HG02938 (cell line): Measurements from ENCODE around the gene ICE2.
A peak's percentile ranks its signal among the peaks of the same experiment; 100 is the strongest.

Experiments
- ATAC-seq: cut with Tn5 transposase; IDR thresholded peaks from one replicate; pipeline ENCODE4 v1.9.1; 2021; ENCODE audit warnings: mild to moderate bottlenecking, moderate library complexity; ENCODE audit not compliant: unreplicated experiment

ICE2 gene

DNA sequence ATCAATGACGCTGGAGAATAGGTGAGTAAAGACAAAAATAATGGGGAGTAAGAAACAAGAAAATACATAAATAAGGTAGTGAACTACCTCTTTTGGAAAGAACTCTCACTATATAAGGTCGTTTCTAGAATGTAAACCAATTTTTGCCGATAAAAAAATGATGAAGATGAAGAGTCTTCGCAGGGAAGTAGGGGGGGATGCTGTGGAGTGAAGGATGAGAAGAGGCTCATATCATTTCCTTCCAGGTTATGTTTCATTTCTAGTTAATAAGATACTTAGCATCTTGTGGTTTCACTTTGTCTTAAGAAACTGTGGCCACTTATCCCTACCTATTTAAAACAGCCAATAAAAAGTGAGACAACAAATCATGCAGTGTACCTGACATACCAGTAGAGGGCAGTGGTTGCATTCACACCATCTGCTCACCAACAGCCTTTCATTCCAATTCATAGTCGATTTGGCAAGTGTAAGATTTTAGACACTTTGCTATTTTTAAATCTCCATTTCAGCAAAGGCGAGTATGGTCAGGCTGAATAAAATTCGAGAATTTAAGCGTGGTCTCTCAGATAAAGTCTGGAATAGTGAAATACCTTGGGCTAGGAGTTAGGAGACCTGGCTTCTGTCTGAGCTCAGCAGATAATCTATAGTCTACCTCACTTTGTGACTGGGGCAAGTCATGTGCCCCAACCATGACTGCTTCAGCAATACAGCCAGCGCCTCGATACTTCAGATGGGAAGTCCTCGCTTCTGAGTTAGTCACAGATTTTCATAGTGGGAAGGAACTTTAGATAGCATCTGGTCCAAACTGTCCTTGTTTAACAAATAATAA, 28.9 kb upstream of the ICE2 start:
- peak; percentile 92 for ATAC-seq

DNA sequence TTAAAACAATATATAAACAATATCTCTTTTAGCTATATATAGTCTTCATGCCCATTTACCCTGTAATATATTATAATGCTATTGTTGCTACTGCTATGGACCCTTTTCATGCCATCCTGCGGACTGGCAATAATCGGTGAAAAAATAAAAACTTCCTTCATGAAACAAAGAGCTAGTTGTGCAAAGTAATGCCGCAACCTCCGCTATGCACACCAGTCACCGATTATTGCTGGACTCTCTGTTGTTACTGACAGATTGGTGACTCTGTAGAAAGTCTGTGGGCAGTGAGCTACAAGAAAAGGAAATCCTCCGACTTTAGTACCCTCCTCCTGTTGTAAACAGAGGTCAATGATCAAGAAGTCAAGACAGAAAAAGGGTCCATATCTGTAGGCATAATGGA, 17.9 kb upstream of the ICE2 start:
- no peak for ATAC-seq

DNA sequence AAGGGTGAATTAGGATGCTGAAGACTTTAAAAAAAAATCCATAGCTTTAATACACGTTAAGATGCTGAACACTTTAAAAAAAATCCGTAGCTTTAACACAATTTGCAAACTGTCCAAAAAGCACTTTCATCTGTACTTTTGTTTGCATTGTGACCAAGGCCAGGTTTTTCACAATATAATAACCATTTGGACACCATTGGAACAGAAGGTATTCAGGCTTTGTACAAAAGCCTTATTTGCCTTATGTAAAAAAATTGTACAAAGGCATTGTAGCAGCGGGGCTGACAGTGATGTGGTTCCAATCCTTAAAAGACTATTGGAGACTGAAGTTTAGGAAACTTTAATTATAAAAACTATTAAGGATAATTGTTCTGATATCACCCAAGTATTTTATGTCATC, 15.2 kb upstream of the ICE2 start:
- no peak for ATAC-seq

DNA sequence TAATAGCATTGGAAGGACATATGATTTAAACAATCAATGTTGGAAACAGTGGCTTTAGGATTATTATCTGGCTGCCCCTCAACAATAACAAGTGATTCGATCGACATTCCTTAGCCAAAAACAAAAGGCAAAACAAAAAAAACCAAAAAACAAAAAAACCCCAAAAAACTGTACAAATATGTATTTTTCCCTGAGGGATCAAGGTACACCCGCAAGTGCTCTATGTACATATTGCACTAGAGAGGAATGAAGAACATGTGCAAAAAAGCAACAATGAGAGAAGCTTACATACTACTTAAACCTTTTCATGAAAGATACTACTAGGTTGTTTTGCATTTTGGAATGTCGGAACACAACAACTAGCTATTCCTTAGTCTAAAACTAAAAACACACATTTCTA, 14.2 kb upstream of the ICE2 start:
- ATAC-seq: no peak

DNA sequence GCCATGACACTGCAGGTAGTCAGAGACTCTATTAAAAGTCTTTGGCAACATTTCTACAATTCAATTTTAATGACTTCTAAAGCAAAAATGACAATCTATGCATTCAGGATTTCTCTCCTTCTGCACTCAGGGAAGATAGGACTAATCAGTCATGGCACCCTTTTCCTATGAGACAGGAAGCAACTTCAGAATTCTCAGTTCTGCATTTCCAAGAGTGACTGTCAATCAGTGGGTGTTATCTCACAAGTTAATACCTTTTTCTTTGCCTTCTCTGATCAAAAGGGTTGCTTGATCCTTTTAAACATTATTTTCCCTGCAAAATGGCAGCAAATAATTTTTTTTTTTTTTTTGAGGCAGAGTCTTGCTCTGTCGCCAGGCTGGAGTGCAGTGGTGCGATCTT, 7.8 kb upstream of the ICE2 start:
- no peak for ATAC-seq

DNA sequence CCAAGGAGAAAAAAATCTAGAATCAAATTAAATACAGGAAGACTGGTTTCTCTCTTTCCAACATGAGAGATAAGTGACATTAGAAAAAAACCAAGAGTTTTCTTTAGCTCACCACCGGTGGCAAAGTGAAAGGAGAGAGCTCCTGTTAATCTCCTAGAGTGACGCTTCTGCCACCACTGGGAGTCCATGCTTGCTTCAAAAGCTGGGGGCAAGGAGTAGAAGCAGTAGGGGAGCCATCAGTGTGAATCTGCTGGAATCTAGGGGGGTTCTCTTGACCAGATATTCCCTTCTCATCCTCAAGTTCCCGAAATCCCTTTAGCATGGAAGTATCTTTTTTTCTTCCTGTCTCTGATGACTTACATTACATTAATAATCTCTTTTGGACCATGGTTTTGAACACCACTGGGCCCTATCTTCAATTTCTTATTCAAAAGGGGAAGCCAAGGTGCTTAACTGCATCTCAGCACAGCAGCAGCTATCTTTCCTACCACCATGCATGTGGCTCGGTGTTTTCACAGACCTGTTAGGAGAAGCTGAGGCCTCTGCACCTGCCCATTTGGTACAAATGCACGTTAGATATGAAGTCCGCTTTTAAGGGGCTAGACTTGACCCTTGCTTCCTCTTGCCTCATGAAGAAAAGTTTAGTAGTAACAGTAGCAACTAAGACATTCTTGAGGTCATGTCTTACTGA, 6.6 kb upstream of the ICE2 start:
- no peak for ATAC-seq

DNA sequence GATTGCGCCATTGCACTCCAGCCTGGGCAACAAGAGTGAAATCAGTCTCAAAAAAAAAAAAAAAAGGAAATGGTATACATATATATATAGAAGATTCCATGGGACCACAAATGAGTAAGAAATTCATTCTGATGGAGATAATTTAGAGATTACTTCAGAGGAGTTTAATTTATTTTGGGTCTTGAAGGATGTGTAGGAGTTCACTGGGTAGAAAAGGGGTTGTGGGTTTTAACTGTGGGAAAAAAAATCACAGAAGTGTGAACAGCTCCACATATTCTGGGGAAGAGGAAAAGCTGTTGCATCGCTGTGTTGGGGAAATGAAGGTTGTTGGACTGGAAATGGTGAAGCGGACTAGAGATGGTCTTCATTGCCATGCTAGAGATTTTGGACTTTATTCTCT, 4.1 kb upstream of the ICE2 start:
- no peak for ATAC-seq

DNA sequence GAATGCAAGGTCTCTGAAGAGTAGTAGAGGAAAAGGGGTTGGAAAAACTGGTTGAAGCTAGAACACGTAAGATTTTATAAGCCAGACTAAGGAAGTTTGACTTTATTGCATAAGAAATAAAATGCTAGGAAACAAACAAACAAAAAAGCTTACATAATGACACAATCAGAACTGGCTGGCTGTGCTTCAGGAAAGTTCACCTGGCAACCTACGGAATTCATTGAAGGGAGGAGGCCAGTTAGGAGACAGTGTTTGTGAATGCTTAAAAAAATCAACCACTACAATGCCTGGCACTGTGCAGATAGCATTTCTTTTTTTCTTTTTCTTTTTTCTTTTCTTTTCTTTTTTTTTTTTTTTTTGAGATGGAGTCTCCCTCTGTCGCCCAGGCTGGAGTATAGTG, 1.9 kb upstream of the ICE2 start:
- ATAC-seq: no peak

DNA sequence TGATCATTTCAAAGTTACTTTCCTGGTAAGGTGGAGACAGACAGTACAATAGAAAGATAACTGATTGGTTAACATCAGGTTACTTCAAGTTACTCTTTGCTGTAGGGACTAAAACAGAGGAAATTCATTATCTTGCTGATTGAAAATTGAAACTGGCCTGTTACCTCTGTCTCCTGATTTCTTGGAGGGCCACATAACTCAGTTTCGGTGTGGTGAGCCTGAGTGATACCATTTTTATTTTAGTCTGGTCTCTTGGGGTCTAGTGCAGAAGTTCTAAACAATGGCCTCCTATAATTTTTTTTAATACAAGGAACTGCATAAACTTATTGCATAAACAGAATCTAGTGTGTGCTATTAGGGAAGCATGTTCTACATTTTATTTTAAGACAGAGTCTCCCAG, 1.2 kb upstream of the ICE2 start:
- no peak for ATAC-seq

DNA sequence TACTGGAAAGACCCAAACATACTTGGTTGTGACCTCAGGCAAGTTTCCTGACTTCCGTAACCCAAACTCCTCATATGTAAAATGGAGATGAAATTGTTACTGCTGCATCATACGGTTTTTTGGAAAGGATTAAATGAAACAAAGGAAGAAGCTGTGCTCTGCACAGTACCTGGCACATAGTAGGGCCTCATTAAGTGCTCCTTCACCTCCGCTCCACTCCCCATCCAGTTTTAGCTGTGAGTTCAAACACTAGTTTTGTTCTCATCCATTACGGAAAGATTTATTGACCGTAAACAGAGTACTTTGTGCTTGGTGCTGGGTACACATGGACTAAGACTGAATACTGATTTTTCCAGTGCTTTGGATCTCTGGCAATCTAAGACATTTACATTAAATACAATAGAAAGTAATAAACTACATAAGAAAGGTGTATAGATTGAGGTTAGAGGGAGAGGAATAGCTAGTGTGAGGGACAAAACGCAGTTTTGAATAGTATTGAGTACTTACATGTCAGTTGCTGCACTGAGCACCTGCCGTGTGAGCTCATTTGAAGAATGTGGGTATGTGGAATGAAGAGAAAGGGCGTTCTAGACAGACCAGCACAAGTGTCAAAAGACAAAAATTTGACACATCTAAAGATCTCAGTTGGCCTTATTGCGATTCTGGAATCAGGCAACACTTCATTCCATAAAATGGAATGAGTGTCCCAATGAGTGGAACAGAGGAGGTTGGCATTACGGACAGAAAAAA, 594 bp upstream of the ICE2 start:
- ATAC-seq: peak; percentile 8

DNA sequence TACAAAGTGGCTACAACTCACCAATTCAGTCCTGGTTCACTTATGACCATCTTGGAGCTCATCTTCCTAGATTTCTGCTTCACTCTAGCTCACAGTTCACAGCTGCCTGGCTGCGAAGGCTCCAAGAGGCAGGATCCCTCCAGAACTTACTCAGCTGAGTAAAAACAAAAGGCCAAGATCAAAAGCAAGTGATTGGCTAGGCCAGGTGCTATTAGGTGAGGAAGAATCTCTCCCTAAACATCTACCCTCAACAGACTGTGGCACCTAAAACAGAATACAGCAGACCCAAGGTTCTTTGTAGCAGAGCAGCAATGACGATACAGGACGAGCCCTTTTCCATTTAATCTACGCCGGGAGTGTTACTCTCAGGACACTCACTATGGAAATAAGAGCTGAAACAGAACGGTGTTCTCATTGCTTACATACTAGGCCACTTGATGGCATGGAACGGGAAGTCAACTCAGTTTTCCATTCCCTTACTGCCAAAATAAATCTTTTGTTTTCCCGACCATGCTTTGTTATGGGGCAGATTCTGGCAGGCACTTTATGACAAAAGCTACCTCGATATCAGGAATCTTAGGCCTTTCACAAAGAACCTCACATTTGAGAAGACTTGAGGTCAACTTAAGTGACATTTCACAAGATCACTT, 901 bp downstream of the ICE2 start:
- ATAC-seq: no peak

DNA sequence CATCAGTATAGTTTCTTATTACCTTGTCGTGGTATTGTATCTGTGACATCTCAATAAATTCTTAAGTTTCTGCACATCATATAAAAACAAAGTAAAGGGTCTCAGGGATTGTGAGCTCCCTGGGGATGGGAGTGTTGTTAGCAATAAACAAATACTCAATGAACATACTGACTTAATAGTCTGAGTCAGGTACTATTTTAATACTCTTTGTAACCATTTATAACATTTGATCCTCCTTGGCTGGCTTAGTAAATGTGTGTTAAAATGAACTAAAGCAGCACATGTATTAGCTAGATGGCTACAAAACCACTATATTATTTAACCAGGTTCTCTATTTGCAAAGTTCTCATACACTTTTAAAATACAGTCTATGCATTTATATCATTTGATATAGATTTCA, 1.8 kb downstream of the ICE2 start:
- no peak for ATAC-seq

DNA sequence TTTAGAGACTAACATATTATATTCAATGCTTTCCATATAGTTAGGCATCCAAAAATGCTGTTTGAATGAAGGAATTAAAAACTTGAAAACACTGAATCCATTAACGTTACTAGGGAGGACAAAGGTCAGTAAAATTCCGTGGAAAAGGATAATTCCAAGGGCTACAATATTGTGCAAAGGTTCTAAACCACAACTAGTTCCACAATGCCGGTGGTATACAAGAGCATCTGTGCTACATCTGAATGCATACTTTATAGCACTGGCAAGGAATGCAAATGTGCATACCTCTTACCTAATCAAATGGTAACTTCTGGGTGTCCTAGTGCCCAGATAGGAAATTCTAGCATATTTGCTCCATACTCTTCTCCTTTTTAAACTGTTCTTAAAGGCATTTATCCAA, 2.2 kb downstream of the ICE2 start:
- ATAC-seq: no peak

DNA sequence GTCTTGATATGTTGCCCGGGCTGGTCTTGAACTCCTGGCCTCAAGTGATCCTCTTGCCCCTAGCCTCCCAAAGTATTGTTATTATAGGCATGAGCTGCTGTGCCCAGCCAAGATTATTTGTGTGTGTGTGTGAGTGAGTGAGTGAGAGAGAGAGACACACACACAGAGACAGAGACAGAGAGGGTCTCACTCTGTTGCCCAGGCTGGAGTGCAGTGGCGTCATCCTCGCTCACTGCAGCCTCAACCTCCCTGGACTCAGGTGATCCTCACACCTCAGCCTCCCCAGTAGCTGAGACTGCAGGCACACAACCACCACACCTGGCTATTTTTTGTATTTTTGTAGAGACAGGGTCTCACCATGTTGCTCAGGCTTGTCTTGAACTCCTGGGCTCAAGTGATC, 5.8 kb downstream of the ICE2 start:
- ATAC-seq: no peak

DNA sequence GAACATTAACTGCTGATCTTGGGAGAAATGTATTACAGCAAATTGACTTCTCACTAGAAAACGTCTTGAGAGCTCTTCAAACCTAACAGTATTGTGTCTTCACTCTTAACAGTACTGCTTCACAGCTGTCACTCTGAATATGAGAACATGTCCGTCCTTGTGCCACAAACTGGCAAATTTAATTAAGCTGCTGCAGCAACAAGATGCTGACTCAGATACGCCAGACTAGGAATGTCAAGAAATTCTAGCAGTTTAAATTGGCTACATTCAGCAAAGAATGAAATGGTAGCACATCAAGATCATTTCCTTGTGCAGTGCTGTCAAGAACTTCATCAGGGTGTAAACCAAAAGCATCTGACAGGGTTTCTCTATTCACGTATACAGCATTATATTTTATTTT, 7.6 kb downstream of the ICE2 start:
- ATAC-seq: no peak

DNA sequence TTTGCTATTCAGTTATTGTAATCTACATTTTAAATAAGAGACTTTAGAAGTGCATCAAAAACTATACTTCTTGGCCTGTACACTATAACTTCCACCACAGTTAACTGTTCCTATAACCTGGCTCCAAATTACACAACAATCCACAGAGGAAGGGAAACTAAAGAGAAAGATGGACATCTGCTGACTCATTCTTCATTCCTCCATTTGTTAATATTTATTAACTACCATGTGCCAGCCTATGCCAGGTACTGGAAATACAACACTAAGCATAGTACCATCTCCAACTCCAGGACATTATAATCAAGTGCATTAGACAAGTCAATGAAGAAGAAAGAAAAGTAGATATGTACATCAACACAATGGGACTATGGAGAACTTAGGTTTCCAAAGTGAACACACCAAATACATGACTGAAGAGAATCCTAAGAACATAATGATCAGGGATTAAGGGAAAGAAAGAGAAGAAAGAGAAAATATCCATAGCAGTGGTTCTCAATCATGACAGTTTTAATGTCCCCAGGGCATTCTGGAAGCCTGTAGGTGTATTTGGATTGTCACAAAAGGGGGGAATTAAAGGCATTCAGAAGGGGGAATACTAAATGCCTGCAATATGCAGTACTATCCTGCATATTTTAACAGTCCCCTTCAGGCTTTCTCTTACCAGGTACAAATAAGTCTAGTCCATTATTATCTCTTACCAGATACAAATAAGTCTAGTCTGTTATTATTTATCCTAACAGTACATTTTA, 8.9 kb downstream of the ICE2 start:
- no peak for ATAC-seq

DNA sequence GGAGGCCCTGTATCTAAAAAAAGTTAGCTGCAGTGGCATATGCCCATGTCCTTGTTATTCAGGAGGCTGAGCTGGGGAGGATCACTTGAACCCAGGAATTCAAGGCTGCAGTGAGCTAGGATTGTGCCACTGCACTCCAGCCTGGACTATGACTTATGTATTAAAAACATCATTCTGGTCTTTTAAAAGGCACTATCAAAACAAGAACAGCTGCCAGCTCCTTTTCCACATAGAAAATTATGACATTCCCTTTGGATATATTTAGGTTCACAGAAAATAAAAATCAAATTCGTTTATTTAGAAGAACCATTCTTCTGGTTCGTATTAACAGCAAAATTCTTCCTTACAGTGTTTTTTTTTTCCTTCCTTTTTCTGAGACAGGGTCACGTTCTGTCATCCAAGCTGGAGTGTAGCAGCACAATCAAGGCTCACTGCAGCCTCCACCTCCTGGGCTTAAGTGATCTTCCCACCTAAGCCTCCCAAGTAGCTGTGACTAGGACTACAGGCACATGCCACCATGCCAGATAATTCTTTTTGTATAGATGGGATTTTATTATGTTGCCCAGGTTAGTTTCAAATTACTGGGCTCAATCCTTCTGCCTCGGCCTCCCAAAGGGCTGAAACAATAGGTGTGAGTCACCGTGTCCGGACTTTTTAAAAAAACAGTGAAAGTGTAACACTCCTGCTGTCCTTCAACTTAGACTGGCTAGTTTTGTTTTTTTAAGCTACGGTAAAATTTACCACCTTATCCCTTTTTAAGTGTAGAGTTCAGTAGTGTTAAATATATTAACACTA, 13.9 kb downstream of the ICE2 start:
- ATAC-seq: no peak

DNA sequence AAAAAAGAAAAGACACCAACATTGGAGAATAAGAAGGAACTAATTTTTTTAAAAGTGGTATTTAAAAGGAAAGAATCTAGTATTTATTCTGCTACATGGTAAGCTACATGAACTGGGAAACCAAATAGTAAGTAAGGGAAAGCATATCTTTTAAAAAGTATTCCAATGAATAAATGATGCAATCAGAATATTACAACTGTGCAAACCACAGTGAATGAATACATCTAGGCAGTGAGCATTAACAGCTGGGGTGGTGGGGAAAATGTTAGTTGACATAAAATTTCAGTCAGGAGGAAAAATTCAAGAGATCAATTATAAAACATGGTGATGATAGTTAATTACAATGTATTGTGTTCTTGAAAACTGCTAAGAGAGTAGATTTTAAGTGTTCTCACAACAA, 16.9 kb downstream of the ICE2 start:
- no peak for ATAC-seq

DNA sequence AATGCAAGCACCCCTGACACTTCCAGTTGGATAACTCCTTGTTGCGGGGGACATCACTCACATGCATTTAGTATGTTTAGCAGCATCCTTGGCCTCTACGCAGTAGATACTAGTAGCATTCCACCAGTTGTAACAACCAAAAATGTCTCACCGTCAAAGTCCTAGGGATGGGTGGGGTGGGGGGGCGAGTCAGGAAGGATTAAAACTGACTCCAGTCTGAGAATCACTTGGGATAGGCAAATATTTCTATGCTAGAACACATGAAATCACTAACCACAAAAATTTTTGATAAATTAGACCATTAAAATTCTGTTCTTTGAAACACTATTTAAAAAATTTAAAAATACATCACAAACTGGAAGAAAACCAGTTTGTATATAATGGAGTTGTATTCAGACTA, 18.0 kb downstream of the ICE2 start:
- no peak for ATAC-seq

DNA sequence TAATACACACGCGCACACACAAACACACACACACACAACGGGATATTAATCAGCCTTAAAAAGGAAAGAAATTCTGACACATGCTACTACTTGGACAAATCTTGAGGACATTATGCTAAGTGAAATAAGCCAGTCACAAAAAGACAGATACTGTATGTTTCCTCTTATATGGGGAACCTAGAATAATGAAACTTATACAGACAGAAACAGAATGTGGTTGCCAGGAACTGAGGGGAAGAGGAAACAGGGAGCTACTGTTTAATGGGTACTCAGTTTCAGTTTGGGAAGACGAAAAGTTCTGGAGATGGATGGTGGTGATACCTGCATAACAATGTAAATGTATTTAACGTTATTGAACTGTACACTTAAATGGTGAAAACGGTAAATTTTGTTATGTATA, 20.2 kb downstream of the ICE2 start:
- ATAC-seq: no peak
